CD14-positive monocyte (primary cell): Measurements from ENCODE around the gene CATSPER4. TPM values are rescaled to one million over a fixed set of nuclear protein-coding genes. Genes with fewer than 3 reads are reported as not detected.

Source experiments
- DNase-seq, 3 donors: peaks; one replicate each; pipeline ENCODE4 v3.0.0-alpha.2; 2011 to 2022
- H2AFZ ChIP-seq: 2 replicates; pipeline ENCODE4 v1.6.0; 2012; ENCODE audit warnings: mild to moderate bottlenecking, low read depth, low read length, inconsistent platforms; ENCODE audit not compliant: insufficient read depth, poor library complexity, severe bottlenecking
- H3K27ac ChIP-seq, 2 donors: 1 replicate in 1 of 2; 2 replicates in 1 of 2; pipeline ENCODE4 v1.5.1; 2012 to 2013; ENCODE audit warnings: low read length in 2 of 2, control low read depth in 1 of 2, inconsistent platforms in 1 of 2, low read depth in 1 of 2, mild to moderate bottlenecking in 1 of 2
- H3K27me3 ChIP-seq, 2 donors: one replicate each; pipeline versions ENCODE4 v1.6.0 to v1.6.1; 2011 to 2013; ENCODE audit warnings: low read length in 2 of 2; ENCODE audit not compliant: control insufficient read depth in 2 of 2, insufficient read depth in 2 of 2
- H3K36me3 ChIP-seq, 2 donors: replicated peaks in 1 of 2; 1 replicate in 1 of 2; 2 replicates in 1 of 2; pipeline versions ENCODE4 v1.5.1 to v1.6.1; 2012 to 2013; ENCODE audit warnings: low read length in 2 of 2, control low read depth in 1 of 2, inconsistent platforms in 1 of 2, mild to moderate bottlenecking in 1 of 2; ENCODE audit not compliant: insufficient read depth in 2 of 2, control insufficient read depth in 1 of 2
- H3K4me1 ChIP-seq, 2 donors: 1 replicate in 1 of 2; 2 replicates in 1 of 2; pipeline versions ENCODE4 v1.5.1 to v1.6.1; 2012 to 2013; ENCODE audit warnings: low read length in 2 of 2, control low read depth in 1 of 2, inconsistent platforms in 1 of 2, mild to moderate bottlenecking in 1 of 2, moderate library complexity in 1 of 2; ENCODE audit not compliant: insufficient read depth in 2 of 2, control insufficient read depth in 1 of 2
- H3K4me2 ChIP-seq: replicated peaks from 2 replicates; pipeline ENCODE3; 2012; ENCODE audit warnings: low read length, moderate library complexity, mild to moderate bottlenecking; ENCODE audit not compliant: poor library complexity, severe bottlenecking; ENCODE audit errors: extremely low read depth
- H3K4me3 ChIP-seq, 3 experiments: fragments of 200-600 bp in 1 of 3; sonication (generic) in 1 of 3; replicated peaks in 1 of 3; 1 replicate in 2 of 3; 2 replicates in 1 of 3; pipeline ENCODE4 v1.5.1; 2011 to 2013; ENCODE audit warnings: low read length in 3 of 3, mild to moderate bottlenecking in 3 of 3, control low read depth in 2 of 3, low read depth in 2 of 3, inconsistent platforms in 1 of 3, moderate library complexity in 1 of 3
- H3K79me2 ChIP-seq: 2 replicates; pipeline ENCODE4 v1.6.0; 2012; ENCODE audit warnings: mild to moderate bottlenecking, control low read depth, inconsistent platforms, low read length, moderate library complexity; ENCODE audit not compliant: insufficient read depth
- H3K9ac ChIP-seq: 2 replicates; pipeline ENCODE4 v1.6.0; 2017; ENCODE audit warnings: low read length, mild to moderate bottlenecking; ENCODE audit not compliant: insufficient read depth, poor library complexity, severe bottlenecking
- H3K9me3 ChIP-seq, 2 donors: replicated peaks in 1 of 2; 1 replicate in 1 of 2; 2 replicates in 1 of 2; pipeline versions ENCODE4 v1.5.1 to v1.6.1; 2012 to 2013; ENCODE audit warnings: low read length in 2 of 2, control low read depth in 1 of 2; ENCODE audit not compliant: control insufficient read depth in 1 of 2, insufficient read depth in 1 of 2
- H4K20me1 ChIP-seq: 2 replicates; pipeline ENCODE4 v1.6.0; 2012; ENCODE audit warnings: mild to moderate bottlenecking, low read length, control low read depth, moderate library complexity; ENCODE audit not compliant: insufficient read depth
- H3K27ac Mint-ChIP-seq, 7 donors: one replicate each; pipeline ENCODE4 v1.8.0; 2020; ENCODE audit warnings: mild to moderate bottlenecking in 7 of 7, mixed read lengths in 7 of 7, moderate library complexity in 6 of 7, inconsistent platforms in 2 of 7
- H3K27me3 Mint-ChIP-seq, 3 donors: one replicate each; pipeline ENCODE4 v1.8.0; 2021 to 2022; ENCODE audit warnings: low read depth in 3 of 3, mild to moderate bottlenecking in 3 of 3, mixed read lengths in 3 of 3, moderate library complexity in 3 of 3, inconsistent platforms in 1 of 3
- H3K36me3 Mint-ChIP-seq, 2 donors: one replicate each; pipeline ENCODE4 v1.8.0; 2020; ENCODE audit warnings: mixed read lengths in 2 of 2, inconsistent platforms in 1 of 2, mild to moderate bottlenecking in 1 of 2
- H3K4me1 Mint-ChIP-seq: one replicate; pipeline ENCODE4 v1.8.0; 2020; ENCODE audit warnings: mild to moderate bottlenecking, mixed read lengths
- H3K4me3 Mint-ChIP-seq, 2 donors: one replicate each; pipeline ENCODE4 v1.8.0; 2020; ENCODE audit warnings: mild to moderate bottlenecking in 2 of 2, mixed read lengths in 2 of 2, moderate library complexity in 1 of 2
- H3K9me3 Mint-ChIP-seq, 7 donors: one replicate each; pipeline ENCODE4 v1.8.0; 2020 to 2022; ENCODE audit warnings: mixed read lengths in 7 of 7, mild to moderate bottlenecking in 6 of 7, moderate library complexity in 6 of 7, inconsistent platforms in 2 of 7
- CTCF ChIP-seq: fragments of 200-600 bp; IDR thresholded peaks from one replicate; pipeline ENCODE4 v1.8.0; 2022; ENCODE audit warnings: antibody characterized with exemption, mild to moderate bottlenecking
- WGBS: methylation state at CpG from one replicate; pipeline ENCODE4 v1.1.5; 2013; ENCODE audit warnings: missing lambda C conversion rate; ENCODE audit not compliant: insufficient coverage; 5-methylcytosine and 5-hydroxymethylcytosine counted together
- intact Hi-C, 2 donors: fragments of 100-400 bp; cut with micrococcal nuclease; formaldehyde crosslinking; loops; one replicate each; pipeline versions ENCODE4 v1.15.0 to v1.15.1; 2023
- polyA plus RNA-seq, 3 donors: library from polyadenylated mRNA; depleted of rRNA in 1 of 3; unstranded in 2 of 3; stranded (reverse) in 1 of 3; fragments of 300-500 nt in 2 of 3; fragments of >200 nt in 1 of 3; fragmentation: Illumina TruSeq in 2 of 3; gene quantifications; 1 replicate in 2 of 3; 2 replicates in 1 of 3; pipeline ENCODE4 v1.2.3, GENCODE V29; 2012 to 2021

The CATSPER4 gene
- polyA plus RNA-seq, 3 donors, result not detected

GRCh38 chr1:26181586-26182382 lies 8.6 kb upstream of the CATSPER4 start:
- Mint-ChIP-seq H3K4me1 (peaks cover 3% of the 10 kb centered on the region), H3K9me3 (no peaks in the 10 kb centered on the region)

GRCh38 chr1:26182383-26182696 lies 8.1 kb upstream of the CATSPER4 start:
- H3K4me3 ChIP-seq, result no peak overlapping the region
- H3K9me3 ChIP-seq, result no peaks in the 10 kb centered on the region
- no peak overlapping the region for H3K9ac ChIP-seq
- Mint-ChIP-seq H3K27me3 (peaks cover 0 to 3% (median 0%) of the 10 kb centered on the region in 3 donors), H3K4me1 (peaks cover 2% of the 10 kb centered on the region), H3K9me3 (no peaks in the 10 kb centered on the region), H3K36me3 (no peaks in the 10 kb centered on the region), H3K27ac (no peak overlapping the region), H3K4me3 (no peak overlapping the region)
- 92% methylated on average over 6 of the region's 7 CpGs for WGBS
- no peak overlapping the region for H3K4me2 ChIP-seq
- intact Hi-C loops, result no loop called here
- H3K27me3 ChIP-seq, result no peaks in the 10 kb centered on the region
- no peak overlapping the region for H3K27ac ChIP-seq
- no peaks in the 10 kb centered on the region for H3K4me1 ChIP-seq
- no peaks in the 10 kb centered on the region for H3K36me3 ChIP-seq
- no peaks in the 10 kb centered on the region for H3K79me2 ChIP-seq
- no peak for TF ChIP-seq CTCF
- no peaks in the 10 kb centered on the region for H4K20me1 ChIP-seq
- DNase-seq, result no peak
- no peak overlapping the region for H2AFZ ChIP-seq

More at GRCh38 chr1:26181586-26182382, 8.6 kb upstream of the CATSPER4 start:
- H3K36me3 ChIP-seq, result no peaks in the 10 kb centered on the region
- no peaks in the 10 kb centered on the region for H4K20me1 ChIP-seq
- H3K9ac ChIP-seq, result no peak overlapping the region
- H3K9me3 ChIP-seq, result no peaks in the 10 kb centered on the region
- Mint-ChIP-seq H3K36me3 (no peaks in the 10 kb centered on the region), H3K27ac (peak overlapping the region in 2 of 7 donors; percentile 31 to 66), H3K27me3 (peaks cover 0 to 3% (median 0%) of the 10 kb centered on the region in 3 donors), H3K4me3 (no peak overlapping the region)
- no peak overlapping the region for H3K27ac ChIP-seq
- H3K79me2 ChIP-seq, result no peaks in the 10 kb centered on the region
- H3K4me2 ChIP-seq, result no peak overlapping the region
- H2AFZ ChIP-seq, result no peak overlapping the region
- WGBS, result 72% methylated on average over 7 of the region's 9 CpGs
- no peak for TF ChIP-seq CTCF
- H3K4me3 ChIP-seq, result no peak overlapping the region
- no peak for DNase-seq
- intact Hi-C loops, result no loop called here
- no peaks in the 10 kb centered on the region for H3K27me3 ChIP-seq
- no peaks in the 10 kb centered on the region for H3K4me1 ChIP-seq
